K562 (cell line): ENCODE results near the gene NAT9. TPM values are rescaled to one million over a fixed set of nuclear protein-coding genes. Genes with fewer than 3 reads are reported as not detected.

Experiments
- BRD4 ChIP-seq: fragments of 200-600 bp; sonication (generic); IDR thresholded peaks from 2 replicates; pipeline ENCODE4 v1.6.1; 2017; ENCODE audit warnings: inconsistent platforms
- CBFA2T2 ChIP-seq: fragments of 450-650 bp; conservative IDR thresholded peaks from 2 replicates; pipeline ENCODE4 v1.6.1; 2017; ENCODE audit warnings: mild to moderate bottlenecking
- CREB1 ChIP-seq, 2 experiments: sonication (generic) in 1 of 2; formaldehyde crosslinking in 1 of 2; IDR thresholded peaks; 2 replicates each; pipeline versions ENCODE4 v1.6.1 to v1.8.0; 2012 to 2022; ENCODE audit warnings: inconsistent platforms in 1 of 2, mild to moderate bottlenecking in 1 of 2, missing genetic modification reagents in 1 of 2, moderate library complexity in 1 of 2
- HCFC1 ChIP-seq: IDR thresholded peaks from 2 replicates; pipeline ENCODE4 v1.6.1; 2012; ENCODE audit warnings: low read depth, low read length, improper control_type of control experiment
- HDAC2 ChIP-seq: fragments of 450-650 bp; IDR thresholded peaks from 2 replicates; pipeline ENCODE4 v1.6.1; 2016; ENCODE audit warnings: mild to moderate bottlenecking
- IRF9 ChIP-seq: fragments of 450-650 bp; IDR thresholded peaks from 2 replicates; pipeline ENCODE4 v1.6.1; 2016; ENCODE audit warnings: missing biosample characterization, missing genetic modification characterization
- MAFF ChIP-seq: IDR thresholded peaks from 2 replicates; pipeline ENCODE4 v1.6.1; 2012; ENCODE audit warnings: low read length, improper control_type of control experiment
- PHF20 ChIP-seq: fragments of 450-650 bp; IDR thresholded peaks from 2 replicates; pipeline ENCODE4 v1.6.1; 2018; ENCODE audit not compliant: partially characterized antibody
- TCF7 ChIP-seq: sonication (generic); IDR thresholded peaks from 2 replicates; pipeline ENCODE4 v1.6.1; 2016; ENCODE audit warnings: antibody characterized with exemption, borderline replicate concordance
- THRAP3 ChIP-seq: fragments of 450-650 bp; IDR thresholded peaks from 2 replicates; pipeline ENCODE4 v1.6.1; 2016; ENCODE audit warnings: mild to moderate bottlenecking, inconsistent platforms, borderline replicate concordance
- ZBTB40 ChIP-seq, 2 experiments: fragments of 450-650 bp in 1 of 2; sonication (generic) in 1 of 2; formaldehyde crosslinking in 1 of 2; IDR thresholded peaks; 2 replicates each; pipeline versions ENCODE4 v1.7.1 to v1.9.0; 2016 to 2022; ENCODE audit warnings: inconsistent platforms in 1 of 2, mild to moderate bottlenecking in 1 of 2, missing genetic modification reagents in 1 of 2
- ZMIZ1 ChIP-seq, 2 experiments: fragments of 150-350 bp in 1 of 2; IDR thresholded peaks; 2 replicates each; pipeline ENCODE4 v1.6.1; 2012 to 2016; ENCODE audit warnings: low read depth in 2 of 2, low read length in 2 of 2, mild to moderate bottlenecking in 1 of 2, moderate library complexity in 1 of 2
- polyA plus RNA-seq, 8 experiments: library from polyadenylated mRNA; depleted of rRNA in 4 of 8; stranded (reverse) in 5 of 8; unstranded in 3 of 8; fragments of >200 nt; fragmentation: Nextera tagmentation in 2 of 8; fragmentation: Illumina TruSeq in 1 of 8; extraction: Ambion mirVana in 2 of 8; extraction: Trizol in 1 of 8; gene quantifications; 2 replicates each; pipeline versions ENCODE4 v1.2.1 to v1.2.3, GENCODE V29; 2011 to 2014; ENCODE audit warnings: inconsistent platforms in 1 of 8, missing spikeins in 1 of 8
- total RNA-seq, 7 experiments: library from RNA; depleted of rRNA in 6 of 7; stranded (reverse); fragments of >200 nt in 6 of 7; fragmentation: Illumina TruSeq in 2 of 7; extraction: Trizol in 2 of 7; gene quantifications; 2 replicates each; pipeline versions ENCODE4 v1.2.1 to v1.2.3, GENCODE V29; 2011 to 2021; ENCODE audit warnings: low replicate concordance in 1 of 7

The NAT9 gene
- total and polyA plus RNA-seq, 9 of the 15 experiments (the other 6 are each of a cell fraction or from before 2014, with no cell fraction given), result 4.2 to 63.6 (median 40.8) TPM

GRCh38 chr17:74776044-74776962 is at the start of gene NAT9 (continued):
- TF ChIP-seq ZMIZ1 (IDR thresholded peaks at IDR 0.05; ENCODE audit: low read depth in 2 of 2, low read length in 2 of 2) (no peak), MAFF (no peak), PHF20 (peak; percentile 88), ZBTB40 (IDR thresholded peaks at IDR 0.05) (peak; percentile 89), ZBTB40 (CRISPR knock-in tag; IDR thresholded peaks at IDR 0.05) (no peak), CREB1 (IDR thresholded peaks at IDR 0.05) (peak; percentile 72), CREB1 (CRISPR knock-in tag; IDR thresholded peaks at IDR 0.05) (peak; percentile 53; the same call in 1 of the 2 replicates), IRF9 (tag) (no peak), BRD4 (0 out of 2 replicates have a peak, but pooled peaks have one; percentile 38), HDAC2 (peak; percentile 59), CBFA2T2 (no peak), THRAP3 (no peak), TCF7 (no peak), HCFC1 (peak; percentile 72)
